C1 segment of cervical spinal cord (tissue), 14 donors: ENCODE measurements around the gene OBSCN.

Source experiments
- DNase-seq, 14 donors: peaks; one replicate each; lab custom pipeline; 2025; lab: John Stamatoyannopoulos, UW

Gene OBSCN

DNA sequence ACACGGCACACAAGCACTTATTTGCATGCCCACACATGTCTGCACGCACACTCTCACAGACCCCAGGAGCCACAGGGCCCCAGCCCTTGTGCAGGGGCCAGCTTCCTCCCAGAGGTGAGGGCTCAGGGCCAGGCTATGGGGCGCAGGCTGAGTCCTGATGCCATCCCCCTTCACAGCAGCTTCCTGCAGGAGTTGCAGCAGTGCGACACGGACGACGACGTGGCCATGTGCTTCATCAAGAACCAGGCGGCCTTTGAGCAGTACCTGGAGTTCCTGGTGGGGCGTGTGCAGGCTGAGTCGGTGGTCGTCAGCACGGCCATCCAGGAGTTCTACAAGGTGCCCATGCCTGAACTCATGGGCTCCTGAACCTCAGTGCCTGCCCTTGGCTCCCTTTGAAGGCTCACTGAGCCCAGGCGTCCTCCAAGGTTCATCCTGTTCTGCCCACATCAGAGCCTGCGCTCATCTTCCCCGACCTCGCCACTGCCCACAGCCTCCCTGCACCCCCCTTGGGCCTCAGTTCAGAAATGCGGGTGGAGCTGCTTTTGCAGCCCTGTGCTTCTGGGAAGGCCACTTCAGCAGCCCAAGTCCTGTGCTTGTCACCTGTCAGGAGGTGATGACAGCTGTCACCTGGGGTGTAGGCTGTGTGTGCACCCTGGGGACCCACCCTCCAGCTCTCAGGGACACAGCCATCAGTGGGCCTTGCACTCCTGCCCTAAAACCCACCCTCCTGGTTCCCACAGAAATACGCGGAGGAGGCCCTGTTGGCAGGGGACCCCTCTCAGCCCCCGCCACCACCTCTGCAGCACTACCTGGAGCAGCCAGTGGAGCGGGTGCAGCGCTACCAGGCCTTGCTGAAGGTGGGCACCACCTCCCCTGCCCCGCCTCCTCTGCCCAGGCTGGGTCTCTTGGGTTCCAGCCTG is 132.2 kb downstream of the OBSCN start:
- no peak for DNase-seq

DNA sequence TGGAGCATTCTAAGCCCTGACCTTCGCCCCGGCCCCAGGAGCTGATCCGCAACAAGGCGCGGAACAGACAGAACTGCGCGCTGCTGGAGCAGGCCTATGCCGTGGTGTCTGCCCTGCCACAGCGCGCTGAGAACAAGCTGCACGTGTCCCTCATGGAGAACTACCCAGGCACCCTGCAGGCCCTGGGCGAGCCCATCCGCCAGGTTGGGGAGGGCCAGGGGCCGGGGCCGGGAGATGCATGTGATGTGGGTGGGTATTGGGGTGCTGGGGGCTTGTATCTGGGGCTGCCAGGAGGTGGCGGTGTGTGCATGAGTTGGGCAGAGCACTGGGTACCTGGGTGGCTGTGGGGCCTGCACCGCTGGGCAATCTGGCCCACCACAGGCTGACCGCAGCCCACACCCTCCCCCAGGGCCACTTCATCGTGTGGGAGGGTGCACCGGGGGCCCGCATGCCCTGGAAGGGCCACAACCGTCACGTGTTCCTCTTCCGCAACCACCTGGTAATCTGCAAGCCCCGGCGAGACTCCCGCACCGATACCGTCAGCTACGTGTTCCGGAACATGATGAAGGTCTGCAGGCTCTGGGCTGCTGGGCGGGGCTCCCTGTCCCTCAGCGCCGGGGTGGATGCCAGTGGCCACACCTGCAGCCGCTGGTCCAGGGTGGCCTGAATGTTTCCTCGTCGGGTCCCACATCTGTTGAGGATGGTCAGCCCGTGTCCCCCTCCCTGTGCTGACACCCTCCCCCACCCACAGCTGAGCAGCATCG is 133.0 kb downstream of the OBSCN start:
- DNase-seq = no peak

GRCh38 chr1:228341450-228341813 is 133.6 kb downstream of the OBSCN start:
- no peak for DNase-seq

DNA sequence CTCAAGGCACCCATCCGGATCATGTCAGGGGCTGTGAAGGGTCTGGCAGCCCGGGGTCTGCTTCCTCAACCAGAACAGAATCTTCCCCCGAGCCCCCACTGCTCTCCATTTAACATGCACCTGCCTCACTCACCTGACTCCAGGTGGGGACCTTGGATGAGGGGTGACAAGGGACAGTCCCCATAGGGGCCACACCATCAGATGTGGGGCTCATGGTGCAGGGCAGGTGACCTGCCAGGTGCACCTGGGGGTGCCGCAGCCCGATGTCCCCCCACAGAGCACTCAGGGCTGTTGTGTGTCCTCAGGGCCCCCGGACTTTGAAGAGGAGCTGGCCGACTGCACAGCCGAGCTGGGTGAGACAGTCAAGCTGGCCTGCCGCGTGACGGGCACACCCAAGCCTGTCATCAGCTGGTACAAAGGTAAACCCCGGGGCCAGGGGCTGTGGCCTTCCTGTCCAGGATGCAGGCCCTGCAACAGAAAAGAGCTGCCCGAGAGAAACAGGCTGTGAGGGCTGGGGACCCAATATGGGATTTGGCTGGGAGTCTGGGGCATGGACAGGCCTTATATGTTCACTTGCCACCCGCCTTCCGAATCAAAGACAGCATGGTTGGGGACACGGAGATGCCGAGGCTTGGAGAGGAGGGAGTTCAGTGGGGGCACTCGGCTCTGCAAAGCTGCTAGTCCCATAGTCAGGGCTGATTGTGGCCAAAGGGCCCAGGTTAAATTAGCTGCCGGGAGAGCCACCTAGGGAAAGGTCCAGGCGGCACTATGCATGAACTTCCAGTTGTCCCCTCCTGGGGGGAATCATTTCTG is 134.2 kb downstream of the OBSCN start:
- no peak for DNase-seq

DNA sequence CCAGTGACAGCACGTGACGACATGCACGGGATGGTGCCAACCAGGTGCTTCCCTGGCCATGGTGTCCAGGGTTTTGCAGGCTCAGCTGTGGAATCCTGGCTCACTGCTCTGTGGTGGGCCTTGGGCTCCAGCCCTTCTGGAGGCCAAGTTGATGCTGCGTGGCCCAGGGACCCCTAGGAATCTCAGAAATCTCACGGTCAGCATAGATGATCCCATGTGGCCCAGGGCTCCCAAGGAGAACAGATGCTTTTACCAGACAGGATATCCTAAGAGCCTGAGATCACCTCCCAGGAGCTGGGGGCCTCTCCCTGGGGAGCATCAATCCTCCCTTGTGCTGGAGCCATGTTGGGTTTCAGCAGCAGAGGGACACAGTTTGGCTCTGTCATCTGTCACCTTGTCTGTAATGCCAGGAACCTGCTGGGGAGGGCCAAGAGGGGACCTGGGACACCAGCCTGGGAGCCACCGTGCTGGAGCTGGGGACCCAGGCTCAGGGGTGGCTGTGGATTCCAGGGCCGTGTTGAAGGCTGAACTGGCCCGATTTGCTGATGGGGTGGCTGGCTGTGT is 134.9 kb downstream of the OBSCN start:
- no peak for DNase-seq

DNA sequence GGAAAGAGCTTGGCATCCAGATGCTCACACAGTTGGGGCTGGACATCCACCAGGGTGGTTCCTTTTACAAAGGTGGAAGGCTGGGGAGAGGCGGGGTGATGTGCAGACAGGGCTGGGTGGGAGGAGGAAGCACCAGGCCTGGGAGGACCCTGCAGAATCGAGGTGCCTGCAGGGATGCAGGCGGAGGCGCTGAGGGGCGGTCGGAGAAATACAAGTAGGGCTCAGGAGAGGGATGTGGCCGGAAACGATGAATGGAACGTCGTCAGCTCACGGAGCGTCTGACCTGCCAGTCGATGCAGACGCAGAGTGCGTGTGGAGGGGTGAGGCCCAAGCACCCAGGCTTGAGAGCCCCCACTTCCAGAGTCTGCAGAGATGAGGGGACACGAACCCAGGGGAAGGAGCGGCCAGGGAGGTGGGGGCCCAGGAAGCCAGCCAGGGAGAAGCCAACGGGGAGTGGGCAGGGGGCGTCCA is 135.4 kb downstream of the OBSCN start:
- DNase-seq = no peak

- DNase-seq = no peak
Observed at GRCh38 chr1:228344631-228345072, 136.8 kb downstream of the OBSCN start.

GRCh38 chr1:228345201-228345930 is 137.5 kb downstream of the OBSCN start:
- no peak for DNase-seq

- peak in 1 of 14 donors; percentile 44 for DNase-seq
Observed at GRCh38 chr1:228346731-228347130, 138.9 kb downstream of the OBSCN start.

- no peak for DNase-seq
Observed at GRCh38 chr1:228347181-228347580, 139.3 kb downstream of the OBSCN start.

- no peak for DNase-seq
Observed at GRCh38 chr1:228348708-228349467, 141.0 kb downstream of the OBSCN start.

GRCh38 chr1:228349701-228350171 is 141.9 kb downstream of the OBSCN start:
- no peak for DNase-seq

- no peak for DNase-seq
Observed at GRCh38 chr1:228350179-228350742, 142.4 kb downstream of the OBSCN start.

- DNase-seq = no peak
Observed at GRCh38 chr1:228350831-228351781, 143.3 kb downstream of the OBSCN start.

- DNase-seq = no peak
Observed at GRCh38 chr1:228351850-228352249, 144.0 kb downstream of the OBSCN start.

- peak in 1 of 14 donors; percentile 43 for DNase-seq
Observed at GRCh38 chr1:228352677-228353481, 145.0 kb downstream of the OBSCN start.

- no peak for DNase-seq
Observed at GRCh38 chr1:228353601-228354371, 145.9 kb downstream of the OBSCN start.
